Pancreas (tissue), 10 donors: ENCODE results near the gene LAMP2. TPM values are rescaled to one million over a fixed set of nuclear protein-coding genes. Genes with fewer than 3 reads are reported as not detected.
"Not testable (repeated sequence)": the region's sequence is repeated elsewhere in the genome, so short reads cannot be mapped to it uniquely, and the experiment has no call there.

Experiments used
- ATAC-seq, 4 donors: fragments of 200-7000 bp; cut with Tn5 transposase; one replicate each; pipeline versions ENCODE4 v1.8.0 to v1.9.1; 2020; ENCODE audit warnings: mild to moderate bottlenecking in 4 of 4, moderate library complexity in 4 of 4
- DNase-seq, 6 donors: peaks; one replicate each; pipeline ENCODE4 v3.0.0-alpha.2; 2020
- FAIRE-seq: peaks from 2 replicates; lab custom pipeline; 2012; peaks lifted over from hg19 to GRCh38; lab: Jason Lieb, UNC
- H3K27ac ChIP-seq, 4 donors: fragments of 200-600 bp; sonication (generic); 1 replicate in 3 of 4; 2 replicates in 1 of 4; pipeline versions ENCODE4 v1.5.0 to v1.8.0; 2020
- H3K27me3 ChIP-seq, 4 donors: fragments of 200-600 bp; one replicate each; pipeline ENCODE4 v1.8.0; 2021
- H3K36me3 ChIP-seq, 3 donors: fragments of 200-600 bp; sonication (generic) in 1 of 3; one replicate each; pipeline versions ENCODE4 v1.5.0 to v1.8.0; 2020 to 2021
- H3K4me1 ChIP-seq, 3 donors: fragments of 200-600 bp; one replicate each; pipeline ENCODE4 v1.8.0; 2021
- H3K4me3 ChIP-seq, 4 donors: fragments of 200-600 bp; sonication (generic) in 2 of 4; one replicate each; pipeline versions ENCODE4 v1.5.0 to v1.8.0; 2020 to 2021
- H3K9me3 ChIP-seq, 4 donors: fragments of 200-600 bp; one replicate each; pipeline ENCODE4 v1.8.0; 2021
- CTCF ChIP-seq, 4 donors: fragments of 200-600 bp; sonication (generic) in 3 of 4; IDR thresholded peaks; one replicate each; pipeline versions ENCODE4 v1.5.0 to v1.8.0; 2021; ENCODE audit warnings: antibody characterized with exemption in 4 of 4
- WGBS, 2 donors: extraction: QIAGEN DNeasy Blood & Tissue Kit; methylation state at CpG; one replicate each; pipeline ENCODE4 v1.1.7; 2013; 5-methylcytosine and 5-hydroxymethylcytosine counted together
- intact Hi-C, 3 donors: fragments of 100-400 bp; cut with DNase I; formaldehyde crosslinking; loops; one replicate each; pipeline versions ENCODE4 v1.11.1 to v1.14.2; 2022
- polyA plus RNA-seq, 2 donors: library from polyadenylated mRNA; stranded (reverse); fragments of 200-250 nt; gene quantifications; one replicate each; pipeline ENCODE4 v1.2.3, GENCODE V29; 2013
- total RNA-seq, 6 donors: library from RNA; stranded (reverse); fragmentation: NEBNext Ultra II Directional in 4 of 6; extraction: Animal tissue kit (Norgen Biotek cat#: 25700) in 4 of 6; gene quantifications; one replicate each; pipeline versions ENCODE4 v1.2.1 to v1.2.4, GENCODE V29; 2021 to 2023
- donor health status: healthy with polysubstance abuse.
- donor health status: DM: no; HTN: no; CAD: no; lungs with moderate emphysema.
- donor health status: DM: no; HTN: no; CAD: no.
- donor health status: control.
- donor health status: control.
- donor health status: Bipolar disorder and iron deficiency.
- donor health status: DM: yes; HTN: yes; CAD: no.
- donor health status: DM: no; HTN: no; CAD: no.
- donor health status: DM: no; HTN: no; CAD: no.
- donor health status: DM: yes; HTN: yes; CAD: no.

The LAMP2 gene
- total and polyA plus RNA-seq, 8 donors = 14.1 to 96.3 (median 41.1) TPM

- Histone ChIP-seq H3K4me1 (peaks cover 0 to 4% (median 0%) of the 10 kb centered on the region in 3 donors), H3K4me3 (peak overlapping the region; percentile 7 to 44 (median 21)), H3K36me3 (no peaks in the 10 kb centered on the region), H3K27me3 (peaks cover 0 to 2% (median 0%) of the 10 kb centered on the region in 4 donors), H3K27ac (peak overlapping the region; percentile 75 to 89 (median 84)), H3K9me3 (no peaks in the 10 kb centered on the region)
- peak; percentile 17 to 54 (median 25) for TF ChIP-seq CTCF (IDR thresholded peaks at IDR 0.05)
- peak; percentile 87 to 93 (median 90) for ATAC-seq
- no peak for FAIRE-seq
- peak; percentile 65 to 80 (median 72) for DNase-seq
- WGBS, 2 donors = 0 to 23% methylated on average over 39 of the region's 39 CpGs
- intact Hi-C loops = no loop called here
Measured at GRCh38 chrX:120485638-120486520, 16.8 kb upstream of the LAMP2 start.

- Histone ChIP-seq H3K27me3 (peaks cover 0 to 2% (median 0%) of the 10 kb centered on the region in 4 donors), H3K9me3 (no peaks in the 10 kb centered on the region), H3K27ac (peak overlapping the region in 3 of 4 donors; percentile 81 to 89 (median 88)), H3K36me3 (no peaks in the 10 kb centered on the region), H3K4me1 (peaks cover 0 to 4% (median 0%) of the 10 kb centered on the region in 3 donors), H3K4me3 (peak overlapping the region in 3 of 4 donors; percentile 13 to 44 (median 29))
- no peak for TF ChIP-seq CTCF (IDR thresholded peaks at IDR 0.05)
- DNase-seq = no peak
- 58 to 62% methylated on average over 3 of the region's 3 CpGs for WGBS, 2 donors
- no peak for ATAC-seq
- FAIRE-seq = no peak
- intact Hi-C loops = no loop called here
Measured at GRCh38 chrX:120485315-120485637, 16.2 kb upstream of the LAMP2 start.

- ATAC-seq (no peak), DNase-seq (no peak), FAIRE-seq (no peak)
- Histone ChIP-seq H3K4me3 (no peak overlapping the region), H3K9me3 (no peaks in the 10 kb centered on the region), H3K27me3 (peaks cover 0 to 5% (median 0%) of the 10 kb centered on the region in 4 donors), H3K36me3 (no peaks in the 10 kb centered on the region), H3K4me1 (no peaks in the 10 kb centered on the region), H3K27ac (no peak overlapping the region)
- WGBS, 2 donors = 74 to 79% methylated on average over 3 of the region's 3 CpGs
- intact Hi-C loops = no loop called here
- no peak for TF ChIP-seq CTCF (IDR thresholded peaks at IDR 0.05)
Measured at GRCh38 chrX:120477453-120477852, 8.4 kb upstream of the LAMP2 start.

GRCh38 chrX:120476714-120477113, 7.6 kb upstream of the LAMP2 start:
- Histone ChIP-seq H3K4me1 (no peaks in the 10 kb centered on the region), H3K36me3 (no peaks in the 10 kb centered on the region), H3K27ac (no peak overlapping the region), H3K27me3 (peaks cover 0 to 5% (median 0%) of the 10 kb centered on the region in 4 donors), H3K9me3 (no peaks in the 10 kb centered on the region), H3K4me3 (no peak overlapping the region)
- TF ChIP-seq CTCF (IDR thresholded peaks at IDR 0.05) = no peak
- 60% methylated on average over 2 of the region's 2 CpGs for WGBS, 2 donors
- ATAC-seq (no peak), DNase-seq (no peak), FAIRE-seq (no peak)
- intact Hi-C loops = no loop called here

- DNase-seq, intact Hi-C loops, H3K4me3 ChIP-seq, H3K4me1 ChIP-seq, H3K9me3 ChIP-seq, H3K27me3 ChIP-seq, H3K36me3 ChIP-seq, H3K27ac ChIP-seq: not testable (repeated sequence)
- ATAC-seq (peak in 3 of 4 donors; percentile 45 to 68 (median 51)), FAIRE-seq (peak; percentile 99)
- 0 to 11% methylated on average over 1 of the region's 1 CpG for WGBS, 2 donors
- TF ChIP-seq CTCF (IDR thresholded peaks at IDR 0.05) = peak; percentile 15 to 56 (median 47)
Measured at GRCh38 chrX:120475447-120475846, 6.4 kb upstream of the LAMP2 start.
